ENCODE measurements around the gene TLCD2. TPM values are rescaled to one million over a fixed set of nuclear protein-coding genes. Genes with fewer than 3 reads are reported as not detected.

The TLCD2 gene
- total RNA-seq, 1 donor, result 4.5 TPM

- TF ChIP-seq, protein P1, sequence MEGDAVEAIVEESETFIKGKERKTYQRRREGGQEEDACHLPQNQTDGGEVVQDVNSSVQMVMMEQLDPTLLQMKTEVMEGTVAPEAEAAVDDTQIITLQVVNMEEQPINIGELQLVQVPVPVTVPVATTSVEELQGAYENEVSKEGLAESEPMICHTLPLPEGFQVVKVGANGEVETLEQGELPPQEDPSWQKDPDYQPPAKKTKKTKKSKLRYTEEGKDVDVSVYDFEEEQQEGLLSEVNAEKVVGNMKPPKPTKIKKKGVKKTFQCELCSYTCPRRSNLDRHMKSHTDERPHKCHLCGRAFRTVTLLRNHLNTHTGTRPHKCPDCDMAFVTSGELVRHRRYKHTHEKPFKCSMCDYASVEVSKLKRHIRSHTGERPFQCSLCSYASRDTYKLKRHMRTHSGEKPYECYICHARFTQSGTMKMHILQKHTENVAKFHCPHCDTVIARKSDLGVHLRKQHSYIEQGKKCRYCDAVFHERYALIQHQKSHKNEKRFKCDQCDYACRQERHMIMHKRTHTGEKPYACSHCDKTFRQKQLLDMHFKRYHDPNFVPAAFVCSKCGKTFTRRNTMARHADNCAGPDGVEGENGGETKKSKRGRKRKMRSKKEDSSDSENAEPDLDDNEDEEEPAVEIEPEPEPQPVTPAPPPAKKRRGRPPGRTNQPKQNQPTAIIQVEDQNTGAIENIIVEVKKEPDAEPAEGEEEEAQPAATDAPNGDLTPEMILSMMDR (IDR thresholded peaks at IDR 0.05; ENCODE audit: insufficient read depth, low read length), result no peak
- no peak overlapping the region for H3K4me3 ChIP-seq (ENCODE audit: low read depth, low read length)
- no peak for DNase-seq (ENCODE audit: low read depth)
Measured at GRCh38 chr17:1735418-1735817, 25.2 kb upstream of the TLCD2 start.

DNA sequence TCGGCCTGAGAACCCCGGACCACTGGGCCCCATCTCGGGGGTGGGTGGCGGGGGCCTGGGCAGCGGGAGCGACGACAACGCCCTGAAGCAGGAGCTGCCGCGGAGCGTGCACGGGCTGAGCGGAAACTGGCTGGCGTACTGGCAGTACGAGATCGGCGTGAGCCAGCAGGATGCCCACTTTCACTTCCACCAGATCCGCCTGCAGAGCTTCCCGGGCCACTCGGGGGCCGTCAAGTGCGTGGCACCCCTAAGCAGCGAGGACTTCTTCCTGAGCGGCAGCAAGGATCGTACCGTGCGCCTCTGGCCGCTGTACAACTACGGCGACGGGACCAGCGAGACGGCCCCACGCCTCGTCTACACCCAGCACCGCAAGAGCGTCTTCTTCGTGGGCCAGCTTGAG lies 23.6 kb upstream of the TLCD2 start:
- no peak for DNase-seq (ENCODE audit: low read depth)
- no peak overlapping the region for H3K4me3 ChIP-seq (ENCODE audit: low read depth, low read length)
- TF ChIP-seq, protein P1 (IDR thresholded peaks at IDR 0.05; ENCODE audit: insufficient read depth, low read length), result no peak

DNA sequence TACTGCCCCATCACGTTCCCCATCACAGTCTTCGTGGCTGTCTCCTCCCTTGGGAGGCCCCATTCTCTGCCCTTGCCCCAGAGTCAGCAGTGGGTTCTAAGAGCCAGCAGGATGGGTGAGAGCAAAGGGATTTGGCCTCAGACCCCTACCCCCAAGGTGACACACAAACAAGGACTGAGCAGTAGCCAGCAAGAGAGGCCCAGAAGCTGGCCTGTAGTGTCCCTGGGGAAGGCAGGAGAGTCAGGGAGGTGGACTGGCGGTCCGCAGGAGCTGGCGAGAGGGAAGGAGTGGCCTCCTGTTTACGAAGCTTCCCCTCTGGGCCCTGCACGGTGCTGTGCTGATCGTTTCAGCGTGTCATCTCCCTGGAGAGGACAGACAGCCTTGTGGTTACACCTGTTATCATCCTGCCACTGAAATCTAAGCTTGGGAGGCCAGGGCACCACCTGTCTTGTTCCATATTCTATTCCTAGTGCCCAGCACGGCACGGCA lies 22.7 kb upstream of the TLCD2 start:
- no peak overlapping the region for H3K4me3 ChIP-seq (ENCODE audit: low read depth, low read length)
- TF ChIP-seq, protein P1 (IDR thresholded peaks at IDR 0.05; ENCODE audit: insufficient read depth, low read length), result no peak
- no peak for DNase-seq (ENCODE audit: low read depth)

DNA sequence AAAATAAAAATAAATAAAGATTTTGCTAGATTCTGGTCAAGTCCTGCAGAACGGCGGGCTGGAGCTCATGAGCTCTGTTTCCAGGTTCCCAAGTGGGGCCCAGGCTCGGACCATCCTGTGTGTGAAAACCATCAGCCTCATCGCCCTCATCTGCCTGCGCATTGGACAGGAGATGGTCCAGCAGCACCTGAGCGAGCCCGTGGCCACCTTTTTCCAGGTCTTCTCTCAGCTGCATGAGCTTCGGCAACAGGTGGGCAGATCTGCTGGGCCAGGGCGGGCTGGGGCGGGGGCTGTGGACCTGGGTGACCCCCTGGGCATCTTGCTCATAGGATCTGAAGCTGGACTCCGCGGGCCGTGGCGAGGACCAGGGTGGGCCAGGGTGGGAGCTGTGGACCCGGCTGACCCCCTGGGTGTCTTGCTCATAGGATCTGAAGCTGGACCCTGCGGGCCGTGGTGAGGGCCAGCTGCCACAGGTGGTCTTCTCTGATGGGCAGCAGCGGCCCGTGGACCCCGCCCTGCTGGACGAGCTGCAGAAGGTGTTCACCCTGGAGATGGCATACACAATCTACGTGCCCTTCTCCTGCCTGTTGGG lies 22.2 kb upstream of the TLCD2 start:
- no peak overlapping the region for H3K4me3 ChIP-seq (ENCODE audit: low read depth, low read length)
- TF ChIP-seq, protein P1 (IDR thresholded peaks at IDR 0.05; ENCODE audit: insufficient read depth, low read length), result no peak
- DNase-seq (ENCODE audit: low read depth), result no peak

GRCh38 chr17:1731194-1731506 lies 21.0 kb upstream of the TLCD2 start:
- H3K4me3 ChIP-seq (ENCODE audit: low read depth, low read length), result peak overlapping the region; percentile 41
- DNase-seq (ENCODE audit: low read depth), result no peak
- TF ChIP-seq, protein P1 (IDR thresholded peaks at IDR 0.05; ENCODE audit: insufficient read depth, low read length), result no peak

- H3K4me3 ChIP-seq (ENCODE audit: low read depth, low read length), result peak overlapping the region; percentile 41
- TF ChIP-seq, protein P1 (IDR thresholded peaks at IDR 0.05; ENCODE audit: insufficient read depth, low read length), result no peak
- peak; percentile 91 for DNase-seq (ENCODE audit: low read depth)
Measured at GRCh38 chr17:1730326-1731193, 20.4 kb upstream of the TLCD2 start.

All from fibroblast of the aortic adventitia (primary cell).